Daoy (cell line): ENCODE data around the gene DYNC2H1. TPM values are rescaled to one million over a fixed set of nuclear protein-coding genes. Genes with fewer than 3 reads are reported as not detected.

Experiments
- total RNA-seq: library from RNA; depleted of rRNA; stranded (reverse); fragments of >200 nt; shearing (Covaris generic); gene quantifications from 2 replicates; pipeline ENCODE4 v1.2.3, GENCODE V29; 2014; rRNA removed

The DYNC2H1 gene
- total RNA-seq, 1 experiment from 2014 or later, result 14.1 TPM

Other genes with a start within 250 kb of the DYNC2H1 start
- 0.24 and 1.3 TPM in 2 replicates for gene MMP12, start 234.4 kb upstream of the DYNC2H1 start, total RNA-seq
- 0.17 TPM in 1 of 2 replicates, not detected in the other for gene MMP13, start 153.7 kb upstream of the DYNC2H1 start, total RNA-seq
- gene DCUN1D5, start 17.3 kb upstream of the DYNC2H1 start, total RNA-seq, result 131 and 184 TPM in 2 replicates